Measurements from ENCODE around the gene VGLL2. TPM values are rescaled to one million over a fixed set of nuclear protein-coding genes. Genes with fewer than 3 reads are reported as not detected.
"Not testable (repeated sequence)": the region's sequence is repeated elsewhere in the genome, so short reads cannot be mapped to it uniquely, and the experiment has no call there.

VGLL2 gene
- polyA plus RNA-seq, 2 of the 4 experiments (the other 2 are of a cell fraction) = not detected

GRCh38 chr6:117237561-117237960 lies 27.8 kb upstream of the VGLL2 start (continued):
- TF ChIP-seq, protein P1, sequence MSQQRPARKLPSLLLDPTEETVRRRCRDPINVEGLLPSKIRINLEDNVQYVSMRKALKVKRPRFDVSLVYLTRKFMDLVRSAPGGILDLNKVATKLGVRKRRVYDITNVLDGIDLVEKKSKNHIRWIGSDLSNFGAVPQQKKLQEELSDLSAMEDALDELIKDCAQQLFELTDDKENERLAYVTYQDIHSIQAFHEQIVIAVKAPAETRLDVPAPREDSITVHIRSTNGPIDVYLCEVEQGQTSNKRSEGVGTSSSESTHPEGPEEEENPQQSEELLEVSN (IDR thresholded peaks at IDR 0.05; ENCODE audit: borderline replicate concordance, low read depth) = no peak
- no peak for TF ChIP-seq ZC3H11A (IDR thresholded peaks at IDR 0.05)

- H3K4me3 ChIP-seq; DNase-seq (ENCODE audit: low read depth in 1 of 2, low spot score in 1 of 2); ATAC-seq; H3K27ac ChIP-seq; POLR2A ChIA-PET; H3K4me1 ChIP-seq; CTCF ChIA-PET; H3K9me3 ChIP-seq; FAIRE-seq; H3K4me2 ChIP-seq: not testable (repeated sequence)
- 66% methylated on average over 6 of the region's 13 CpGs for WGBS (ENCODE audit: missing lambda C conversion rate)
Observed at GRCh38 chr6:117244571-117244970, 20.8 kb upstream of the VGLL2 start.

- CTCF ChIA-PET; H3K9me3 ChIP-seq; DNase-seq (ENCODE audit: low read depth in 1 of 2, low spot score in 1 of 2); ATAC-seq; H3K4me1 ChIP-seq; FAIRE-seq; POLR2A ChIA-PET; H3K4me2 ChIP-seq; H3K4me3 ChIP-seq; H3K27ac ChIP-seq: not testable (repeated sequence)
- WGBS (ENCODE audit: missing lambda C conversion rate) = 49% methylated on average over 17 of the region's 20 CpGs
Observed at GRCh38 chr6:117244979-117245378, 20.4 kb upstream of the VGLL2 start.

DNA sequence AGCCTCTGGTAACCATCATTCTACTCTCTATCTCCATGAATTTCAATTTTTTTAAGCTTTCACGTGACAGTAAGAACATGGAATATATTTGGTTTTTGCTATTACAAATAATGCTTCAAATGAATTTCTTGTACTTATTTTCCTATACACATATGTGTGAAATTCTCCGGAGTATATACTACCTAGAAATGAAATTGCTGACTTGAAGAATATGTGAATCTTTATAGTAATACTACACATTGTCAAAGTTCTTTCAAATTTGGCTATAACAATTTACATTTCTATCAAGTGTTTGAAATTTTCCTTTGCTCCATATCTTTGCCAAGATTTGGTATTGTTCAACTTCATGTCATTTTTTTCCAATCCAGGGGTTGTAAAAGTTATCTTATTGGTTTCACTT lies 11.6 kb upstream of the VGLL2 start:
- ChIA-PET CTCF (interaction anchor here (0.6 kb wide), 2 partner anchors 351 to 1068 kb away, joined by 3 to 4 read pairs; no protein-coding TSS in a partner anchor), POLR2A (no interaction called here)
- ATAC-seq (no peak), DNase-seq (ENCODE audit: low read depth in 1 of 2, low spot score in 1 of 2) (no peak), FAIRE-seq (no peak)
- no peak overlapping the region for H3K4me3 ChIP-seq
- WGBS (ENCODE audit: missing lambda C conversion rate) = 31% methylated on average over 2 of the region's 2 CpGs
- peak; percentile 3 for TF ChIP-seq MAFK (IDR thresholded peaks at IDR 0.05; ENCODE audit: partially characterized antibody)
- TF ChIP-seq, protein P2, sequence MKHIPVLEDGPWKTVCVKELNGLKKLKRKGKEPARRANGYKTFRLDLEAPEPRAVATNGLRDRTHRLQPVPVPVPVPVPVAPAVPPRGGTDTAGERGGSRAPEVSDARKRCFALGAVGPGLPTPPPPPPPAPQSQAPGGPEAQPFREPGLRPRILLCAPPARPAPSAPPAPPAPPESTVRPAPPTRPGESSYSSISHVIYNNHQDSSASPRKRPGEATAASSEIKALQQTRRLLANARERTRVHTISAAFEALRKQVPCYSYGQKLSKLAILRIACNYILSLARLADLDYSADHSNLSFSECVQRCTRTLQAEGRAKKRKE (CRISPR knock-in tag; IDR thresholded peaks at IDR 0.05; ENCODE audit: low read depth) = no peak
- H3K4me2 ChIP-seq = no peak overlapping the region
- no peaks in the 10 kb centered on the region for H3K4me1 ChIP-seq
- H3K27ac ChIP-seq = no peak overlapping the region
- no peaks in the 10 kb centered on the region for H3K9me3 ChIP-seq

- no peak overlapping the region for H3K4me2 ChIP-seq
- H3K4me3 ChIP-seq = no peak overlapping the region
- CTCF ChIA-PET = no interaction called here
- TF ChIP-seq NR3C1 (IDR thresholded peaks at IDR 0.05) (no peak), FOSB (CRISPR knock-in tag; IDR thresholded peaks at IDR 0.05) (no peak), CTCF (IDR thresholded peaks at IDR 0.05) (no peak), GATA3 (IDR thresholded peaks at IDR 0.05; ENCODE audit: borderline replicate concordance) (no peak), HEYL (CRISPR knock-in tag; IDR thresholded peaks at IDR 0.05) (no peak)
- no peak for FAIRE-seq
- POLR2A ChIA-PET = no interaction called here
- 51% methylated on average over 8 of the region's 8 CpGs for WGBS (ENCODE audit: missing lambda C conversion rate)
- no peak for ATAC-seq
- no peaks in the 10 kb centered on the region for H3K9me3 ChIP-seq
- no peak overlapping the region for H3K27ac ChIP-seq
- no peak for DNase-seq (ENCODE audit: low read depth in 1 of 2, low spot score in 1 of 2)
- no peaks in the 10 kb centered on the region for H3K4me1 ChIP-seq
Observed at GRCh38 chr6:117262799-117263198, 2.6 kb upstream of the VGLL2 start.

DNA sequence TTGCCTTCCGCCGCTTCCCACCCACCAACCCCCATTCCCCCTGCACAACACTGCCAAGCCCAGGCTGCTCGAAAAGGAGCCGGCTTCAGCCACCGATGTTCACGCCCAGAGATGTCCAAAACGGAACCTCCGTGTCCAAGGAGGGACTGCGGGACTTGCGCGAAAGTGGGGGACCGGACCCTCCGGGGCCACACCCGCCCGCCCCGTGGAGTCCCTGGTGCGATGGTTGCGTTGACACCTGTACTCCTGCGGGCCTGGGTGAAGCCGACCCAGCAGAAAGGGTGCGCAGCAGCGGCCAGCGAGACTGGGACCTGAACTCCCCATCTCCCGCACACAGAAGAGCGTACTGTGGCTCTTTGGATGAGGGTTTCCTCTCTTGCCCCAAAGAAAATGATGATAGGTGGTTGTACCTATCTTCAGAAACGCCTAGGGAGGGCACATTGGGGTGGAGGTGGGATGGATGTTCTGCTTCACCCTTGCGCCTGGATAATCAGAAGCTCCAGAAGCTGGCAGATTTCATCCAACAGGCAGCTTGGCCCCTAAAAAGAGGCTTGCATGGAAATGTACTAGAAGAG lies 1.9 kb upstream of the VGLL2 start:
- TF ChIP-seq HOXA7 (CRISPR knock-in tag; IDR thresholded peaks at IDR 0.05) (no peak), POLR2AphosphoS2 (conservative IDR thresholded peaks at IDR 0.05; ENCODE audit: low read length) (no peak), MAZ (IDR thresholded peaks at IDR 0.05; ENCODE audit: borderline replicate concordance, low read depth, low read length) (no peak), CBX2 (IDR thresholded peaks at IDR 0.05; ENCODE audit: borderline replicate concordance, low read depth) (no peak), MAX (IDR thresholded peaks at IDR 0.05) (no peak), KDM1A (IDR thresholded peaks at IDR 0.05; ENCODE audit: low read depth) (no peak), CBX8 (IDR thresholded peaks at IDR 0.05) (no peak), NFE2L2 (conservative IDR thresholded peaks at IDR 0.05; ENCODE audit: low read length) (no peak), HEYL (CRISPR knock-in tag; IDR thresholded peaks at IDR 0.05) (no peak), TFCP2L1 (CRISPR knock-in tag; IDR thresholded peaks at IDR 0.05) (no peak), EP300 (IDR thresholded peaks at IDR 0.05) (no peak), GATA3 (IDR thresholded peaks at IDR 0.05; ENCODE audit: borderline replicate concordance) (no peak), NR3C1 (IDR thresholded peaks at IDR 0.05) (no peak), JUN (IDR thresholded peaks at IDR 0.05) (no peak), ESRRA (IDR thresholded peaks at IDR 0.05; ENCODE audit: borderline replicate concordance, low read length) (no peak)
- Histone ChIP-seq H3K9me3 (no peaks in the 10 kb centered on the region), H3K4me3 (no peak overlapping the region), H3K4me1 (no peaks in the 10 kb centered on the region), H3K27ac (no peak overlapping the region), H3K4me2 (no peak overlapping the region)
- no peak for FAIRE-seq
- 80% methylated on average over 14 of the region's 27 CpGs for WGBS (ENCODE audit: missing lambda C conversion rate)
- CTCF ChIA-PET = interaction anchor here (1.4 kb wide), 1 partner anchor 342 kb away, joined by 3 read pairs; no protein-coding TSS in a partner anchor
- no peak for DNase-seq (ENCODE audit: low read depth in 1 of 2, low spot score in 1 of 2)
- POLR2A ChIA-PET = no interaction called here
- ATAC-seq = no peak

Measured in A549 (cell line).